ENCODE measurements around the gene GPRIN2. TPM values are rescaled to one million over a fixed set of nuclear protein-coding genes. Genes with fewer than 3 reads are reported as not detected.

Gene GPRIN2
- total RNA-seq, 6 experiments from 2014 or later, result 0.19 to 0.84 (median 0.32) TPM

- 73% methylated on average over 9 of the region's 11 CpGs for WGBS (ENCODE audit: insufficient coverage, low coverage, low lambda C conversion rate, missing lambda C conversion rate)
- Histone ChIP-seq H3K4me1 (no peaks in the 10 kb centered on the region), H3K36me3 (no peaks in the 10 kb centered on the region), H3K9me3 (no peaks in the 10 kb centered on the region), H3K27me3 (no peaks in the 10 kb centered on the region), H3K4me3 (no peak overlapping the region), H3K27ac (no peak overlapping the region)
- DNase-seq, result peak; percentile 22 to 64 (median 56)
- intact Hi-C loops (cut with DNase I), result no loop called here
- no peak for ATAC-seq
- TF ChIP-seq POLR2A (IDR thresholded peaks at IDR 0.05) (no peak), CTCF (IDR thresholded peaks at IDR 0.05) (no peak)
These were observed 9.6 kb downstream of the GPRIN2 start for GRCh38 chr10:46546591-46547540.

GRCh38 chr10:46545861-46546590 lies 10.4 kb downstream of the GPRIN2 start:
- intact Hi-C loops (cut with DNase I), result no loop called here
- Histone ChIP-seq H3K9me3 (no peaks in the 10 kb centered on the region), H3K27ac (no peak overlapping the region), H3K36me3 (no peaks in the 10 kb centered on the region), H3K27me3 (no peaks in the 10 kb centered on the region), H3K4me3 (no peak overlapping the region), H3K4me1 (no peaks in the 10 kb centered on the region)
- TF ChIP-seq CTCF (IDR thresholded peaks at IDR 0.05), result no peak
- no peak for TF ChIP-seq POLR2A (IDR thresholded peaks at IDR 0.05)
- no peak for ATAC-seq
- WGBS (ENCODE audit: insufficient coverage, low coverage, low lambda C conversion rate, missing lambda C conversion rate), result 74% methylated on average over 5 of the region's 5 CpGs
- peak in 2 of 3 donors; percentile 17 to 44 for DNase-seq

GRCh38 chr10:46544989-46545791 lies 11.3 kb downstream of the GPRIN2 start:
- TF ChIP-seq POLR2A (IDR thresholded peaks at IDR 0.05) (no peak), CTCF (IDR thresholded peaks at IDR 0.05) (peak in 2 of 4 donors; percentile 17 to 21)
- no peaks in the 10 kb centered on the region for H3K36me3 ChIP-seq
- intact Hi-C loops (cut with DNase I), result no loop called here
- no peaks in the 10 kb centered on the region for H3K9me3 ChIP-seq
- H3K27me3 ChIP-seq, result no peaks in the 10 kb centered on the region
- no peak overlapping the region for H3K27ac ChIP-seq
- no peaks in the 10 kb centered on the region for H3K4me1 ChIP-seq
- DNase-seq, result peak in 2 of 3 donors; percentile 20 to 46
- no peak overlapping the region for H3K4me3 ChIP-seq
- WGBS (ENCODE audit: insufficient coverage, low coverage, low lambda C conversion rate, missing lambda C conversion rate), result 62% methylated on average over 3 of the region's 3 CpGs
- ATAC-seq, result peak in 1 of 4 donors; percentile 6
